ENCODE measurements around the gene SOCS1.
A peak's percentile ranks its signal among the peaks of the same experiment; 100 is the strongest.

The SOCS1 gene

GRCh38 chr16:11259655-11260595 is 3.9 kb upstream of the SOCS1 start:
- no peak for DNase-seq

- DNase-seq: no peak
Measured at GRCh38 chr16:11258553-11259492, 2.8 kb upstream of the SOCS1 start.

- peak in 1 of 2 experiments; percentile 71 for DNase-seq
Measured at GRCh38 chr16:11257131-11257938, 1.3 kb upstream of the SOCS1 start.

GRCh38 chr16:11256661-11257130 is 692 bp upstream of the SOCS1 start:
- DNase-seq: peak in 1 of 2 experiments; percentile 37

DNA sequence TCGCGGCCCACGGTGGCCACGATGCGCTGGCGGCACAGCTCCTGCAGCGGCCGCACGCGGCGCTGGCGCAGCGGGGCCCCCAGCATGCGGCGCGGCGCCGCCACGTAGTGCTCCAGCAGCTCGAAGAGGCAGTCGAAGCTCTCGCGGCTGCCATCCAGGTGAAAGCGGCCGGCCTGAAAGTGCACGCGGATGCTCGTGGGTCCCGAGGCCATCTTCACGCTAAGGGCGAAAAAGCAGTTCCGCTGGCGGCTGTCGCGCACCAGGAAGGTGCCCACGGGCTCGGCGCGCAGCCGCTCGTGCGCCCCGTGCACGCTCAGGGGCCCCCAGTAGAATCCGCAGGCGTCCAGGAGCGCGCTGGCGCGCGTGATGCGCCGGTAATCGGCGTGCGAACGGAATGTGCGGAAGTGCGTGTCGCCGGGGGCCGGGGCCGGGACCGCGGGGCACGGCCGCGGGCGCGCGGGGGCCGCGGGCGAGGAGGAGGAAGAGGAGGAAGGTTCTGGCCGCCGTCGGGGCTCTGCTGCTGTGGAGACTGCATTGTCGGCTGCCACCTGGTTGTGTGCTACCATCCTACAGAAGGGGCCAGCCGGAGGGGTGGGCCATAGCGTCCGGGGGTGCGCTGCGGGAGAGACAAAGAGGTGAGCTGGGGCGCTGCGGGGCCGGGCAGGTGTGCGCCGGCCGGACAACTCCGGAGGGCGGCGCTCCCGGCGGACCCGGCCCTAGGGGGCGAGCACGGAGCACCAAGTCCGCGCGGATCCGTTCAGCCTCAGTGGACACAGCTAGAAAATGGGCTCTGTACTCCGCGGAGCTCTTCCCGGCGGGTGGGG is 879 bp downstream of the SOCS1 start:
- no peak for DNase-seq

- DNase-seq: no peak
Measured at GRCh38 chr16:11253995-11254912, 1.8 kb downstream of the SOCS1 start.

DNA sequence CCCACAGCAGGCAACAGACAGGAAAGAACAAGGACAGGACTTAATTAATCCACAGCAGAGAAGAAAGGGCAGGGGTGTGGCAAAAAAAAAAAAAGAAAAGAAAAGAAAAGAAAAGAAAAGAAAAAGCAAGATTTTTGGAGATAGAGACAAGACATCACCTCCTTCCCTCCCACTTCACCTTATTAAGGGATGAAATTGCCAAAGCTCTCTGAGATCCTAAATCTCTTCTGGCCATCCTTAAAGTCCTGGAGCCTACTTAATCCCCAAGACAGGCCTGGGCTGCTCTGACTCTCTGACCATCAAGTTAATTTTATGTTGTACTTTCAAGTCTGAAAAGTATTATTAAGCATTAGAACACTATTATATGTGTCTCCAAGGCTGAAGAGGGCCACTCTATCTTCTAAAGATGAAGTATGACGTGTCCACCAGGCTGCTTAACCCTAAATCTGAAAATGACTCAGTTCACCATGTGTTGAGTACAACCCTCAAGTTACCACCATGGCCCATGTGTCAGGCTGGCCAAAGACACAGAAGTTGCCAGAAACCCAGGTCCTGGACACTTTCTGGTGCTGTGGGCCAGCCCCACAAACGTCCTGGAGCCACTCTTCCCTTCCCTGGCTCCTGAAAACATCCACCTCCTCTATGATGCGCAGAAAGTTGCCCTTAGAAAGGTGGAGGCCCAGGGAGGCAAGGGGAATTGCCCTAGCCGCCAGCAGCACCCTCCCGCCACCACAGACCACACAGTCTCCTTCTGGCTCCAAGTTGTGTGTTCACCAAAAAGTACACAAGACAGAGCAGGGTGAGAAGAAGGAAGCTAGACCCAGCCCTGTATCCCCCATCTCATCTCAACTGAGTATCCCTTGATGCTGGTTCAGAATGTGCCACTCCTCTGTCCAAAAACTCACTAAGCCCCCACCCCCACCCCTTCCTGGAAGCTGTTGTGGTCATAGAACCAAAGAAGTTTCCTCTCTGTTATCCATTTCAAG is 2.7 kb downstream of the SOCS1 start:
- no peak for DNase-seq

GRCh38 chr16:11252482-11252931 is 3.5 kb downstream of the SOCS1 start:
- DNase-seq: no peak

GRCh38 chr16:11251525-11252481 is 4.2 kb downstream of the SOCS1 start:
- no peak for DNase-seq

- no peak for DNase-seq
Measured at GRCh38 chr16:11250786-11251524, 5.0 kb downstream of the SOCS1 start.

DNA sequence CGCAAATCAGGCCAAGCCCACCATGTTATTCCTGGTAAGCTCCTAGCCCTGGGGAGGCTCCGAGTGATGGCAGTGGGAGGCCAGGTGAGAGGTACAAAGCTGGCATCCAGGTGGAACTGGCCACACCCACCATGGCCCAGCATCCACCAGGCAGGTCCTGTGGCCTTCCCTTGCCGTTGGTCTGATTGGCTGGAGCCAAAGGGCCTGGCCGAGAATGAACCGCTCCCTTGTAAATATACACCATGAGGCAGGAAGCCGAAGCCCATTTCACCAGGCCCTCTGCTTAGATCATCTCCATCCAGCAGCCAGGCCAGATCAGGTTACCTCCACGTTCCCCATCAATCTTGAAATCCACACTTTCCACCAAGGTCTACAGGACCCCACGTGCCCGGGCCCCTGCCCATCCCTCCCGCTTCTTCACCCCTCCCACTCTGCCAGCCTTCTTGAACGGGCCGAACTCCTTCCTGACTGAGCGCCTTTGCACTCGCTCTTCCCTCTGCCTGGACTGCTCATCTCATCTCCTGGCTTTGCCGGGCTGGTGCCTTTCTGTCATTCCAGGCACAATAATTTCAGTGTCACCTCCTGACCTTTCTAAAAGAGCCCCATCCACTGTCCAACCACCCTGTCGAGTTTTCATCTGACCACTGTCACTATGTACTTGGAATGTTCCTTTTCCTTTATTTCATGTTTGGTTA is 5.8 kb downstream of the SOCS1 start:
- no peak for DNase-seq

DNA sequence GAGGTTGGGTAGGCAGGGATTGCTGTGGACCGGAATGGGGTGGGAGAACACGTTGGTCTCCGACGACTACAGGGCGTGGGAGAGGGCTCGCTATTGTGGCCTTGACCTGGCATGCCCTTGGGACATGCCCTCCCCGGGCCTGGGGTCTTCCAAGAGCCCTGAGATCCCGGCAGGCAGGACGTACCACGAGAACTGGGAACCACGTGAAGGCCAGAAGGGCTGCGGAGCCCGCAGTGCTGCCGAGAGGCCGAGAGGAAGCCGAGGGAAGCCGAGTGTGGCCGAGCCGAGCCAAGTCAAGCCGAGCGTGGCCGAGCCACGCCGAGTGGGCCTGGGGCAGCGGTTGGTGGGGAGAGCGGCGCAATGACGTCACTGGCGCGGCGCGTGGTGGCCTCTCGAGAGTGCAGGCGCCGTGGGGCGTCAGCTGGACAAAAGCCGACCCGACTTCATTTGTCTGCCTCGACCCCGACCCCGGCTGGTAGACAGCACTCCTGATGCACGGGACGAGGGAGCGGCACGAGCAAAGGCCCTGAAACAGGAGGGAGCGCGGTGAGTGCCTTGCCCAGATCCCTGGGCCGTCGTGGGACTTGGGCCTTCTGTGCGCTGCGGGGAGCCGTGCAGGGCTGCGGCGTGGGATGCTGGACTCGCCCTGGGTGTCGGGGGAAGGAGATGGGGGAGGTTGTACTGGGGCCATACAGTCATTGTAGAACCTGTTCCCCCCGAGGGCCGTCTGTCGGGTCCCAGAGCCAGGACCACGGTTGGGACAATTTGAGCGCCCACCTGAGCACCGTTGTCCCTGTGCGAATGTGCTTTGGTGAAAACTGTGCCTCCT is 6.6 kb downstream of the SOCS1 start:
- no peak for DNase-seq

- no peak for DNase-seq
Measured at GRCh38 chr16:11248133-11248532, 7.9 kb downstream of the SOCS1 start.

- no peak for DNase-seq
Measured at GRCh38 chr16:11245988-11246387, 10.0 kb downstream of the SOCS1 start.

DNA sequence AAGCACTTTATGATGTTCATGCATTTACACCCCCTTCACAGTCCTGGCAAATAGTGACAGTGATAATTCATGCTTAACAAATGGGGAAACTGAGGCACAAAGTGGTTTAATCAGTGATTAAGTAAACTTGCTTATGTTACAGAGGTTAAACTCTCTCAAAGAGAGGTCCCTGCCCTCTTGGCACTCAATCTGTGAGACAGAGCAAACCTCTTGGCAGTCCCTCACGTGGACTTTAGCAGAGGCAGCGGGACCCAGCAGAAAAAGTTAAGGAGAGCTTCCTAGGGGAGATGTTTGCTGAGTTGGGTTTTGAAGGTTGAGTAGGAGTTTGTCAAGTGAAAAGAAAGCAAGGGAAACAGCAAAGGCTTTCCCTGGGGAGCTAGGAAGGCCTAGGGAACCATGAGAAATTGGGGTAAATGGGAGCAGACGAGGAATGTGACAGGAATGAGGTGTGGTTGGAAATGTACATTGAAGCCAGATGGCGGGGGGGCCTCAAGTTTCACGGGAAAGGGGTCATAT is 10.7 kb downstream of the SOCS1 start:
- DNase-seq: no peak
